C4-2B (cell line): ENCODE results near the gene GSX2.

ENCODE experiments used
- ZFX ChIP-seq: fragments of 450-650 bp; IDR thresholded peaks from 2 replicates; pipeline ENCODE4 v1.6.1; 2017
- TF ChIP-seq, protein P1 (sequence below): fragments of 450-650 bp; conservative IDR thresholded peaks from 2 replicates; pipeline ENCODE4 v1.5.1; 2017; ENCODE audit warnings: mild to moderate bottlenecking

DNA sequence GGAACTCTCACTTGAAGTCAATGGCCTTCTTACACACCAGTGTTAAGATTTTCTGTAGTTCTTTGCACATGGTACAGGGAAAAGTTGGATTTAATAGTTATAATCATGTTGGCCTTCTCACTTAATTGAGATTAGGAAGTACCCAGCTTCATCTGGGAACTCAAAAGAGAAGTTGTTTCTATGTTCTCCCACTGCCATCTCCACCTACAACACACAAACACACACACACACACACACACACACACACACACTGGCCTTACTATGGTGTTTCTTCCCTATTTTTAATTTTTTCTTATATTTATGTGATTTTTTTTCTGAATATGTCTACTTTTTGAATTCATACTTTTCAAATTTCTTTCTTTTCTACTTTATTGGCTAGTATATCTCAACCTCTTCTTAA is 25.6 kb upstream of the GSX2 start:
- TF ChIP-seq, protein P1, sequence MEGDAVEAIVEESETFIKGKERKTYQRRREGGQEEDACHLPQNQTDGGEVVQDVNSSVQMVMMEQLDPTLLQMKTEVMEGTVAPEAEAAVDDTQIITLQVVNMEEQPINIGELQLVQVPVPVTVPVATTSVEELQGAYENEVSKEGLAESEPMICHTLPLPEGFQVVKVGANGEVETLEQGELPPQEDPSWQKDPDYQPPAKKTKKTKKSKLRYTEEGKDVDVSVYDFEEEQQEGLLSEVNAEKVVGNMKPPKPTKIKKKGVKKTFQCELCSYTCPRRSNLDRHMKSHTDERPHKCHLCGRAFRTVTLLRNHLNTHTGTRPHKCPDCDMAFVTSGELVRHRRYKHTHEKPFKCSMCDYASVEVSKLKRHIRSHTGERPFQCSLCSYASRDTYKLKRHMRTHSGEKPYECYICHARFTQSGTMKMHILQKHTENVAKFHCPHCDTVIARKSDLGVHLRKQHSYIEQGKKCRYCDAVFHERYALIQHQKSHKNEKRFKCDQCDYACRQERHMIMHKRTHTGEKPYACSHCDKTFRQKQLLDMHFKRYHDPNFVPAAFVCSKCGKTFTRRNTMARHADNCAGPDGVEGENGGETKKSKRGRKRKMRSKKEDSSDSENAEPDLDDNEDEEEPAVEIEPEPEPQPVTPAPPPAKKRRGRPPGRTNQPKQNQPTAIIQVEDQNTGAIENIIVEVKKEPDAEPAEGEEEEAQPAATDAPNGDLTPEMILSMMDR: no peak
- no peak for TF ChIP-seq ZFX
